GM12891 (cell line): ENCODE results near the gene IMPACT.

Experiments used
- DNase-seq: peaks from one replicate; pipeline ENCODE4 v3.0.0; 2011; ENCODE audit warnings: low spot score; ENCODE audit not compliant: insufficient read length
- FAIRE-seq: peaks from 2 replicates; lab custom pipeline; 2011; peaks lifted over from hg19 to GRCh38; lab: Jason Lieb, UNC
- PAX5 ChIP-seq: IDR thresholded peaks from 2 replicates; pipeline ENCODE4 v1.6.1; 2011; ENCODE audit warnings: low read length, moderate library complexity, mild to moderate bottlenecking; ENCODE audit not compliant: insufficient read depth, severe bottlenecking
- POLR2A ChIP-seq: IDR thresholded peaks from 2 replicates; pipeline ENCODE4 v1.6.1; 2011; ENCODE audit warnings: low read depth, low read length, control low read depth
- POLR2AphosphoS5 ChIP-seq: IDR thresholded peaks from 2 replicates; pipeline ENCODE4 v1.6.1; 2011; ENCODE audit warnings: low read depth, low read length, control low read depth
- POU2F2 ChIP-seq: IDR thresholded peaks from 2 replicates; pipeline ENCODE4 v1.6.1; 2011; ENCODE audit warnings: low read depth, mild to moderate bottlenecking, control low read depth, low read length, moderate library complexity
- SPI1 ChIP-seq: IDR thresholded peaks from 2 replicates; pipeline ENCODE4 v1.6.1; 2011; ENCODE audit warnings: low read depth, low read length, control low read depth
- TAF1 ChIP-seq: IDR thresholded peaks from 2 replicates; pipeline ENCODE4 v1.6.1; 2011; ENCODE audit warnings: low read depth, low read length, control low read depth

IMPACT gene

GRCh38 chr18:24417480-24417879, 9.0 kb upstream of the IMPACT start:
- DNase-seq (no peak), FAIRE-seq (no peak)
- TF ChIP-seq POLR2A (no peak), TAF1 (no peak), PAX5 (no peak), POLR2AphosphoS5 (no peak), POU2F2 (no peak), SPI1 (no peak)

GRCh38 chr18:24420551-24420950, 5.9 kb upstream of the IMPACT start:
- FAIRE-seq, result no peak
- no peak for TF ChIP-seq POU2F2
- TF ChIP-seq PAX5, result no peak
- no peak for DNase-seq

DNA sequence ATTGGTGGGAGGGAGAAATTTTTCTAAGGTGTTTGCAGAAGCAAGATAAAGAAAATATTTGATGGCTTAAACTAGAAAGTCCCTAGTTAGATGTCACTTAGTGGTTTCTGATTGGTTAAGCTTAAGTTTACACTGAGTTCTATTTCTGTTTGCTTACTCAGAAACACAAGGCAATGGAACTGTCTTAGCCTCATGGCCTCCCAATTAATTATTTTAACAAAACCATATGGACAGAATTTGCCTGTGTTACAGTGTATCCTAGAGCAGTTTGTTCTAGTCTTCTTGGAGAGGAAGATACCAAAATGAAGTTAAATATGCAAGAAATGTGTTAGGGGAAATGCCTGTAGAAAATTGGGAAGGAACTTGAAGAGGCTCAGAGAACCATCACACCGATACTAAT, 4.6 kb upstream of the IMPACT start:
- no peak for DNase-seq
- TF ChIP-seq TAF1, result no peak
- no peak for TF ChIP-seq POU2F2
- TF ChIP-seq POLR2AphosphoS5, result no peak
- no peak for FAIRE-seq

DNA sequence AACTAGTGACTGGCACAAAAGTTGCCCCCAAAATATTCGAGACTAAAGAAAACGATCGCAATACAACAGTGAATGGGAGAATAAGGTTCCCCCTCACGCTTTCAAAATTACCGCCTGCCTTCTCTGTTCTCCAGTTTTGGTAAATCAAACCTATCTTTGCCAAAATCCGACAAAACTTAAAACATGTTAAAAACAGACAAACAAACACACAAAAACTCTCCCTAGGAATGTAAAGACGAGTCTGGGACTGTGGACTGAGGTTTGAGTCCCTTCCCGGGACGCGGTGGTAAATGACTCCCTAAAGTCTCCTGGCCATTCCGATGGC, 435 bp upstream of the IMPACT start:
- TF ChIP-seq PAX5 (no peak), TAF1 (no peak), POLR2AphosphoS5 (no peak), POU2F2 (no peak), SPI1 (no peak), POLR2A (no peak)
- FAIRE-seq, result no peak
- no peak for DNase-seq

GRCh38 chr18:24427484-24427883, 1.0 kb downstream of the IMPACT start:
- no peak for DNase-seq
- TF ChIP-seq TAF1, result no peak
- no peak for FAIRE-seq

DNA sequence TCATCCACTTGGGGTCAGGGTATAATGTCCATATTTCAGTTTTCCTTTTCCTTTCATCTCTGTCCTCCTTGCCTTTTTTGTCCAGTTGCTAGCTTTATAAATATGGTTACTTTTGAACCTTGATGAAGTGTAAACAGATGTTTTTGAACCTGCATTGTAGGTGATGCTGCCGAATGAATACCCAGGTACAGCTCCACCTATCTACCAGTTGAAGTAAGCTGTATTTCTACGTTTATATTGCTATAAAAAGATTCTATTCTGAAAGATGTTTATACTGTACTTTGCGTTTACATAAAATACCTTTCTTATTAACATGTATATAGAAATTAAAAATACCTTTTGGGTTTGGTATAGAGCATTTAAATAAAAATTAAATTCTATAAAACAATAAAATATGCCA, 2.2 kb downstream of the IMPACT start:
- no peak for FAIRE-seq
- no peak for DNase-seq
- TF ChIP-seq PAX5 (no peak), TAF1 (no peak), POLR2A (no peak), POLR2AphosphoS5 (no peak), POU2F2 (no peak), SPI1 (no peak)

GRCh38 chr18:24429188-24429587, 2.7 kb downstream of the IMPACT start:
- TF ChIP-seq POLR2AphosphoS5 (no peak), POLR2A (no peak), PAX5 (no peak), POU2F2 (no peak), TAF1 (no peak), SPI1 (no peak)
- DNase-seq (no peak), FAIRE-seq (no peak)

GRCh38 chr18:24432618-24433017, 6.1 kb downstream of the IMPACT start:
- no peak for DNase-seq
- FAIRE-seq, result no peak
- no peak for TF ChIP-seq PAX5
- no peak for TF ChIP-seq POLR2A
- no peak for TF ChIP-seq SPI1
- TF ChIP-seq POU2F2, result no peak

DNA sequence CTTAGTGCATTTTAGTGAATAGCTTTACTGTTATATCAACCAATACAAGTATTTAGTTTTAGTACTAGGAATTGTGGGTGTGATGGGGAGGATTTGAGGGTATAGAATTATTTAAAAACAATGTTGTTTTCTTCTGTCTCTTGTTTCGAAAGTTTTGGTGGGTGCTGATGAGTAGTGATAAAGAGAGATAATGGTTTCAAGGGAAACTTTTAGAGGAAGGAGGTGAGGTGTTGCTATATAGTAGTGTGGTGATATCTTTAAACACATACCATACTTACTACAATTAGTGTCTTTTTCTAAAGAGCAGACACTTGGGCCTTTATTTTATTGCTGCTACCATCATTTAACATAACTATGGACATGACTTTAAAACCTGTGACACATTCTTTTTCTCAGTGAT, 10.5 kb downstream of the IMPACT start:
- no peak for DNase-seq
- FAIRE-seq, result no peak
- TF ChIP-seq POU2F2 (no peak), PAX5 (no peak), SPI1 (no peak), TAF1 (no peak), POLR2AphosphoS5 (no peak), POLR2A (no peak)

DNA sequence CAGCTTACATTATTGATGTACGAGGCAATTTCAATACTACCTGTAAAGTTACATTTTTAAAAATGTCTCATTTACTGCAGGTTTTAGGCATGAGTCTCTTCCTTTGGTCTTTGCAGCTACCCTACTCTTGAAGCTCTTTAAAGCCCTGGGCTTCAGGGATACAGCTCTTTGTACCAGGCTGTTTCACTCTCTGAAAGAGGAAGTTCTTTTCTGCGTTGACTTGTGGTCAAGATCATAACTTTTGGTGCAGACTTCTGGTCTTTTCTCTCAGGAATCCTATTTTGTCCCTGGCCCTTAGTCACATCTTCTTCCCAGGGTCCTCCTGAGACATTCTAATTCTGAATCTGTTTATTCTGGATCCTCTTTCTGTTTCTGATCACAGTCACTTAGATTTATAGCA, 17.4 kb downstream of the IMPACT start:
- TF ChIP-seq POLR2AphosphoS5 (no peak), SPI1 (peak; percentile 31; the same call in 1 of the 2 replicates)
- no peak for FAIRE-seq
- no peak for DNase-seq

DNA sequence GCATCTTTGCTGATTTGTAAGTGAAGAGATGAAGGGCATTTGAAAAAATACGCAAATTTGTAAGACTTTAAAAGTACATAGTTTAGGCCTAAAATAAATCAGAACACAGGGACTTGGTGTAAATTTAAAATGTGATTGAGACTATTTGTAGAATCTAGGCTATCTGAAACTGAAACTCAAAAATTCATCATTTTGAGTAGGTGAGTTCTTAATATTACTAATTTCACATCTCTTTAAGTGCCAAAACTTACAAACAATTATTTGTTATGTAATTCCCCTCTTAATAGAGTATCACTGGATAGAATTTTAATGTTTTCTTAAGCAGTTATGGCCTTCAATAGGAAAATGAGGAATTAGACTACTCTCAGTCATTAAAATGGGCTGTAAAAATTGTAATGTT, 20.0 kb downstream of the IMPACT start:
- no peak for DNase-seq
- TF ChIP-seq POU2F2 (no peak), TAF1 (no peak), PAX5 (no peak), POLR2A (no peak)
- FAIRE-seq, result no peak

- TF ChIP-seq POLR2A (no peak), POU2F2 (no peak), TAF1 (no peak), SPI1 (no peak), PAX5 (no peak), POLR2AphosphoS5 (no peak)
- FAIRE-seq (no peak), DNase-seq (no peak)
Measured at GRCh38 chr18:24446953-24447538, 20.6 kb downstream of the IMPACT start.

GRCh38 chr18:24447961-24448360, 21.5 kb downstream of the IMPACT start:
- TF ChIP-seq PAX5 (no peak), SPI1 (no peak), TAF1 (no peak), POU2F2 (no peak), POLR2AphosphoS5 (no peak), POLR2A (no peak)
- DNase-seq (no peak), FAIRE-seq (no peak)
